Suprapubic skin (tissue), 4 donors: Measurements from ENCODE around the gene FRMD3.

ENCODE experiments used
- CTCF ChIP-seq, 2 donors: fragments of 200-600 bp in 1 of 2; fragments of 450-650 bp in 1 of 2; sonication (generic) in 1 of 2; IDR thresholded peaks; one replicate each; pipeline ENCODE4 v1.5.1; 2016 to 2019; ENCODE audit warnings: antibody characterized with exemption in 2 of 2, mild to moderate bottlenecking in 1 of 2, moderate library complexity in 1 of 2
- POLR2A ChIP-seq, 2 donors: fragments of 450-650 bp; IDR thresholded peaks; one replicate each; pipeline ENCODE4 v1.6.1; 2017; ENCODE audit warnings: antibody characterized with exemption in 2 of 2, mild to moderate bottlenecking in 2 of 2, moderate library complexity in 2 of 2
- POLR2AphosphoS5 ChIP-seq, 3 donors: sonication (generic); formaldehyde crosslinking; IDR thresholded peaks; one replicate each; pipeline ENCODE4 v1.6.1; 2017; ENCODE audit warnings: antibody characterized with exemption in 3 of 3

GRCh38 chr9:83483223-83483622, 55.0 kb downstream of the FRMD3 start:
- TF ChIP-seq POLR2A (IDR thresholded peaks at IDR 0.05) (no peak), POLR2AphosphoS5 (IDR thresholded peaks at IDR 0.05) (no peak), CTCF (IDR thresholded peaks at IDR 0.05) (no peak)
